Measurements from ENCODE around the gene KRTAP4-1. TPM values are rescaled to one million over a fixed set of nuclear protein-coding genes. Genes with fewer than 3 reads are reported as not detected.

KRTAP4-1 gene
- total and polyA plus RNA-seq, 4 donors, result not detected

DNA sequence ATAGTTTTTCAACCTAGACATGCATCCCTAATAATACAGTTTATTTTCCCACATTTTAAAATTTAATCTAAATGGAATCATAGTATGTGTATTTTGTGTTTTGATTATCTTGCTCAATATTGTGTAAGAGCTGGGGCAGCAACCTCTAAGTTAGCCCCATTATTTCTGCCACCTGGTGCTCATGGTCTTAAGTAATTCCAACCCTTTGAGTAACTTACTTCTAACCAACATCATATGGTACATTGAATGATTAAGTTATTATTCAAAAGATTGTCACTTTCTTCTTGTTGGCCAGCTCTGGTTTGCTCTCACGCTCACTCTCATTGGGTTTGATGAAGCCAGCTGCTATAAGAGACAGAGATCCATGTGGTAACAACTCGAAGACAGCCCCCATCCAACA, 12.8 kb downstream of the KRTAP4-1 start:
- 69% methylated on average over 2 of the region's 2 CpGs for WGBS
- no peak for TF ChIP-seq GABPA (IDR thresholded peaks at IDR 0.05 in 1 of 2, conservative IDR thresholded peaks at IDR 0.05 in 1 of 2)
- TF ChIP-seq FOXA2 (IDR thresholded peaks at IDR 0.05), result no peak
- no peak for TF ChIP-seq EGR1 (IDR thresholded peaks at IDR 0.05; ENCODE audit: low read depth in 2 of 2)
- TF ChIP-seq HNF4G (IDR thresholded peaks at IDR 0.05), result no peak
- TF ChIP-seq FOXA1 (IDR thresholded peaks at IDR 0.05), result no peak
- TF ChIP-seq, protein P1, sequence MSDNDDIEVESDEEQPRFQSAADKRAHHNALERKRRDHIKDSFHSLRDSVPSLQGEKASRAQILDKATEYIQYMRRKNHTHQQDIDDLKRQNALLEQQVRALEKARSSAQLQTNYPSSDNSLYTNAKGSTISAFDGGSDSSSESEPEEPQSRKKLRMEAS (IDR thresholded peaks at IDR 0.05), result no peak
- TF ChIP-seq, protein P2, sequence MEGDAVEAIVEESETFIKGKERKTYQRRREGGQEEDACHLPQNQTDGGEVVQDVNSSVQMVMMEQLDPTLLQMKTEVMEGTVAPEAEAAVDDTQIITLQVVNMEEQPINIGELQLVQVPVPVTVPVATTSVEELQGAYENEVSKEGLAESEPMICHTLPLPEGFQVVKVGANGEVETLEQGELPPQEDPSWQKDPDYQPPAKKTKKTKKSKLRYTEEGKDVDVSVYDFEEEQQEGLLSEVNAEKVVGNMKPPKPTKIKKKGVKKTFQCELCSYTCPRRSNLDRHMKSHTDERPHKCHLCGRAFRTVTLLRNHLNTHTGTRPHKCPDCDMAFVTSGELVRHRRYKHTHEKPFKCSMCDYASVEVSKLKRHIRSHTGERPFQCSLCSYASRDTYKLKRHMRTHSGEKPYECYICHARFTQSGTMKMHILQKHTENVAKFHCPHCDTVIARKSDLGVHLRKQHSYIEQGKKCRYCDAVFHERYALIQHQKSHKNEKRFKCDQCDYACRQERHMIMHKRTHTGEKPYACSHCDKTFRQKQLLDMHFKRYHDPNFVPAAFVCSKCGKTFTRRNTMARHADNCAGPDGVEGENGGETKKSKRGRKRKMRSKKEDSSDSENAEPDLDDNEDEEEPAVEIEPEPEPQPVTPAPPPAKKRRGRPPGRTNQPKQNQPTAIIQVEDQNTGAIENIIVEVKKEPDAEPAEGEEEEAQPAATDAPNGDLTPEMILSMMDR (IDR thresholded peaks at IDR 0.05; ENCODE audit: low read depth, low read length, missing input control), result no peak
- TF ChIP-seq RAD21 (IDR thresholded peaks at IDR 0.05), result no peak
- TF ChIP-seq, protein P3, sequence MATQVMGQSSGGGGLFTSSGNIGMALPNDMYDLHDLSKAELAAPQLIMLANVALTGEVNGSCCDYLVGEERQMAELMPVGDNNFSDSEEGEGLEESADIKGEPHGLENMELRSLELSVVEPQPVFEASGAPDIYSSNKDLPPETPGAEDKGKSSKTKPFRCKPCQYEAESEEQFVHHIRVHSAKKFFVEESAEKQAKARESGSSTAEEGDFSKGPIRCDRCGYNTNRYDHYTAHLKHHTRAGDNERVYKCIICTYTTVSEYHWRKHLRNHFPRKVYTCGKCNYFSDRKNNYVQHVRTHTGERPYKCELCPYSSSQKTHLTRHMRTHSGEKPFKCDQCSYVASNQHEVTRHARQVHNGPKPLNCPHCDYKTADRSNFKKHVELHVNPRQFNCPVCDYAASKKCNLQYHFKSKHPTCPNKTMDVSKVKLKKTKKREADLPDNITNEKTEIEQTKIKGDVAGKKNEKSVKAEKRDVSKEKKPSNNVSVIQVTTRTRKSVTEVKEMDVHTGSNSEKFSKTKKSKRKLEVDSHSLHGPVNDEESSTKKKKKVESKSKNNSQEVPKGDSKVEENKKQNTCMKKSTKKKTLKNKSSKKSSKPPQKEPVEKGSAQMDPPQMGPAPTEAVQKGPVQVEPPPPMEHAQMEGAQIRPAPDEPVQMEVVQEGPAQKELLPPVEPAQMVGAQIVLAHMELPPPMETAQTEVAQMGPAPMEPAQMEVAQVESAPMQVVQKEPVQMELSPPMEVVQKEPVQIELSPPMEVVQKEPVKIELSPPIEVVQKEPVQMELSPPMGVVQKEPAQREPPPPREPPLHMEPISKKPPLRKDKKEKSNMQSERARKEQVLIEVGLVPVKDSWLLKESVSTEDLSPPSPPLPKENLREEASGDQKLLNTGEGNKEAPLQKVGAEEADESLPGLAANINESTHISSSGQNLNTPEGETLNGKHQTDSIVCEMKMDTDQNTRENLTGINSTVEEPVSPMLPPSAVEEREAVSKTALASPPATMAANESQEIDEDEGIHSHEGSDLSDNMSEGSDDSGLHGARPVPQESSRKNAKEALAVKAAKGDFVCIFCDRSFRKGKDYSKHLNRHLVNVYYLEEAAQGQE (IDR thresholded peaks at IDR 0.05), result no peak
- no peak for TF ChIP-seq SP1 (IDR thresholded peaks at IDR 0.05)
- TF ChIP-seq JUND (IDR thresholded peaks at IDR 0.05), result no peak
- TF ChIP-seq RXRA (IDR thresholded peaks at IDR 0.05), result no peak
- TF ChIP-seq YY1 (IDR thresholded peaks at IDR 0.05), result no peak
- TF ChIP-seq, protein P4, sequence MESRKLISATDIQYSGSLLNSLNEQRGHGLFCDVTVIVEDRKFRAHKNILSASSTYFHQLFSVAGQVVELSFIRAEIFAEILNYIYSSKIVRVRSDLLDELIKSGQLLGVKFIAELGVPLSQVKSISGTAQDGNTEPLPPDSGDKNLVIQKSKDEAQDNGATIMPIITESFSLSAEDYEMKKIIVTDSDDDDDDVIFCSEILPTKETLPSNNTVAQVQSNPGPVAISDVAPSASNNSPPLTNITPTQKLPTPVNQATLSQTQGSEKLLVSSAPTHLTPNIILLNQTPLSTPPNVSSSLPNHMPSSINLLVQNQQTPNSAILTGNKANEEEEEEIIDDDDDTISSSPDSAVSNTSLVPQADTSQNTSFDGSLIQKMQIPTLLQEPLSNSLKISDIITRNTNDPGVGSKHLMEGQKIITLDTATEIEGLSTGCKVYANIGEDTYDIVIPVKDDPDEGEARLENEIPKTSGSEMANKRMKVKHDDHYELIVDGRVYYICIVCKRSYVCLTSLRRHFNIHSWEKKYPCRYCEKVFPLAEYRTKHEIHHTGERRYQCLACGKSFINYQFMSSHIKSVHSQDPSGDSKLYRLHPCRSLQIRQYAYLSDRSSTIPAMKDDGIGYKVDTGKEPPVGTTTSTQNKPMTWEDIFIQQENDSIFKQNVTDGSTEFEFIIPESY (IDR thresholded peaks at IDR 0.05), result no peak
- no peak for TF ChIP-seq NR2F2 (IDR thresholded peaks at IDR 0.05)
- no peak for TF ChIP-seq TAF1 (conservative IDR thresholded peaks at IDR 0.05)
- TF ChIP-seq, protein P5, sequence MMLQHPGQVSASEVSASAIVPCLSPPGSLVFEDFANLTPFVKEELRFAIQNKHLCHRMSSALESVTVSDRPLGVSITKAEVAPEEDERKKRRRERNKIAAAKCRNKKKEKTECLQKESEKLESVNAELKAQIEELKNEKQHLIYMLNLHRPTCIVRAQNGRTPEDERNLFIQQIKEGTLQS (IDR thresholded peaks at IDR 0.05), result no peak
- no peak for TF ChIP-seq HNF4A (conservative IDR thresholded peaks at IDR 0.05)
- Histone ChIP-seq H3K4me3 (ENCODE audit: low read depth in 1 of 3, low read length in 3 of 3) (no peak overlapping the region), H3K27ac (ENCODE audit: low read depth in 1 of 2, low read length in 2 of 2) (no peak overlapping the region), H3K9me3 (ENCODE audit: control insufficient read depth in 4 of 4, low read length in 3 of 4) (no peaks in the 10 kb centered on the region), H3K4me1 (ENCODE audit: control insufficient read depth in 4 of 4, insufficient read depth in 4 of 4, low read length in 3 of 4) (no peaks in the 10 kb centered on the region), H3K36me3 (ENCODE audit: control insufficient read depth in 4 of 4, insufficient read depth in 3 of 4, low read depth in 1 of 4, low read length in 3 of 4) (no peaks in the 10 kb centered on the region), H3K9ac (ENCODE audit: low read depth in 1 of 2, low read length in 2 of 2) (no peak overlapping the region), H3K27me3 (ENCODE audit: control insufficient read depth in 4 of 4, insufficient read depth in 4 of 4, low read length in 3 of 4) (no peaks in the 10 kb centered on the region)
- no peak for DNase-seq (ENCODE audit: low spot score)
